HUES64 (cell line): Measurements from ENCODE around the gene THADA.
"Not testable (repeated sequence)": the region's sequence is repeated elsewhere in the genome, so short reads cannot be mapped to it uniquely, and the experiment has no call there.

Source experiments
- H3K27ac ChIP-seq: 2 replicates; pipeline ENCODE4 v1.7.0; 2013; ENCODE audit warnings: low read depth, low read length, inconsistent platforms
- H3K27me3 ChIP-seq: 2 replicates; pipeline ENCODE4 v1.6.1; 2013; ENCODE audit warnings: mild to moderate bottlenecking, low read length; ENCODE audit not compliant: insufficient read depth
- H3K36me3 ChIP-seq: 2 replicates; pipeline ENCODE4 v1.6.1; 2013; ENCODE audit warnings: mild to moderate bottlenecking, low read length; ENCODE audit not compliant: insufficient read depth
- H3K4me1 ChIP-seq: 2 replicates; pipeline ENCODE4 v1.6.1; 2013; ENCODE audit warnings: mild to moderate bottlenecking, low read length, moderate library complexity; ENCODE audit not compliant: insufficient read depth
- H3K4me3 ChIP-seq: 2 replicates; pipeline ENCODE4 v1.5.1; 2013; ENCODE audit warnings: mild to moderate bottlenecking, low read length, moderate library complexity
- H3K9ac ChIP-seq: 2 replicates; pipeline ENCODE4 v1.6.1; 2013; ENCODE audit warnings: mild to moderate bottlenecking, low read depth, low read length
- H3K9me3 ChIP-seq: 2 replicates; pipeline ENCODE4 v1.6.1; 2013; ENCODE audit warnings: low read depth, low read length; ENCODE audit not compliant: insufficient read depth
- WGBS: fragments of 150-250, 120-280 bp; methylation state at CpG from one replicate; pipeline ENCODE4 v1.1.7; 2013; ENCODE audit warnings: missing lambda C conversion rate; 5-methylcytosine and 5-hydroxymethylcytosine counted together

Gene THADA

GRCh38 chr2:43393918-43394317, 201.9 kb downstream of the THADA start:
- no peak overlapping the region for H3K4me3 ChIP-seq
- H3K27me3 ChIP-seq: no peaks in the 10 kb centered on the region
- no peaks in the 10 kb centered on the region for H3K4me1 ChIP-seq
- peaks cover 3% of the 10 kb centered on the region; the same call in 1 of the 2 replicates for H3K36me3 ChIP-seq
- H3K9me3 ChIP-seq: no peaks in the 10 kb centered on the region
- no peak overlapping the region for H3K27ac ChIP-seq
- no peak overlapping the region for H3K9ac ChIP-seq
- WGBS: 88% methylated on average over 2 of the region's 2 CpGs

GRCh38 chr2:43391878-43392215, 204.0 kb downstream of the THADA start:
- no peaks in the 10 kb centered on the region for H3K9me3 ChIP-seq
- H3K36me3 ChIP-seq: no peaks in the 10 kb centered on the region; the same call in 1 of the 2 replicates
- no peaks in the 10 kb centered on the region for H3K4me1 ChIP-seq
- H3K27me3 ChIP-seq: no peaks in the 10 kb centered on the region
- WGBS: 86% methylated on average over 4 of the region's 4 CpGs
- no peak overlapping the region for H3K27ac ChIP-seq
- H3K9ac ChIP-seq: no peak overlapping the region
- H3K4me3 ChIP-seq: no peak overlapping the region

GRCh38 chr2:43391201-43391877, 204.5 kb downstream of the THADA start:
- H3K27ac ChIP-seq: no peak overlapping the region
- H3K4me3 ChIP-seq: no peak overlapping the region
- H3K4me1 ChIP-seq: no peaks in the 10 kb centered on the region
- no peaks in the 10 kb centered on the region for H3K36me3 ChIP-seq
- H3K9me3 ChIP-seq: no peaks in the 10 kb centered on the region
- no peaks in the 10 kb centered on the region for H3K27me3 ChIP-seq
- WGBS: 81% methylated on average over 2 of the region's 2 CpGs
- no peak overlapping the region for H3K9ac ChIP-seq

- Histone ChIP-seq H3K27me3 (no peaks in the 10 kb centered on the region), H3K4me1 (no peaks in the 10 kb centered on the region), H3K36me3 (no peaks in the 10 kb centered on the region), H3K9me3 (no peaks in the 10 kb centered on the region), H3K27ac (no peak overlapping the region), H3K9ac (no peak overlapping the region), H3K4me3 (no peak overlapping the region)
- WGBS: 98% methylated on average over 6 of the region's 6 CpGs
Measured at GRCh38 chr2:43389581-43390466, 206.0 kb downstream of the THADA start.

GRCh38 chr2:43388371-43388770, 207.5 kb downstream of the THADA start:
- Histone ChIP-seq H3K27me3 (no peaks in the 10 kb centered on the region), H3K9ac (no peak overlapping the region), H3K27ac (no peak overlapping the region), H3K4me3 (no peak overlapping the region), H3K4me1 (no peaks in the 10 kb centered on the region), H3K9me3 (no peaks in the 10 kb centered on the region), H3K36me3 (no peaks in the 10 kb centered on the region)
- 87% methylated on average over 2 of the region's 2 CpGs for WGBS

GRCh38 chr2:43387092-43388062, 208.5 kb downstream of the THADA start:
- Histone ChIP-seq H3K4me3 (no peak overlapping the region), H3K27ac (no peak overlapping the region), H3K4me1 (no peaks in the 10 kb centered on the region), H3K9ac (no peak overlapping the region), H3K27me3 (no peaks in the 10 kb centered on the region), H3K9me3 (no peaks in the 10 kb centered on the region), H3K36me3 (no peaks in the 10 kb centered on the region)
- WGBS: 94% methylated on average over 5 of the region's 7 CpGs

- H3K9ac ChIP-seq, H3K4me3 ChIP-seq, H3K9me3 ChIP-seq, H3K27ac ChIP-seq, H3K36me3 ChIP-seq, H3K4me1 ChIP-seq, H3K27me3 ChIP-seq: not testable (repeated sequence)
- 92% methylated on average over 9 of the region's 9 CpGs for WGBS
Measured at GRCh38 chr2:43386679-43387078, 209.2 kb downstream of the THADA start.

GRCh38 chr2:43384143-43384542, 211.7 kb downstream of the THADA start:
- Histone ChIP-seq H3K9ac (no peak overlapping the region), H3K27me3 (no peaks in the 10 kb centered on the region), H3K9me3 (no peaks in the 10 kb centered on the region), H3K27ac (no peak overlapping the region), H3K36me3 (no peaks in the 10 kb centered on the region), H3K4me3 (no peak overlapping the region), H3K4me1 (no peaks in the 10 kb centered on the region)
- no CpG with 5 or more reads among the region's 1 CpG for WGBS

- WGBS: 79% methylated on average over 2 of the region's 2 CpGs
- H3K9ac ChIP-seq: no peak overlapping the region
Measured at GRCh38 chr2:43383533-43383932, 212.3 kb downstream of the THADA start.

GRCh38 chr2:43379494-43379893, 216.3 kb downstream of the THADA start:
- no peaks in the 10 kb centered on the region for H3K27me3 ChIP-seq
- no peaks in the 10 kb centered on the region for H3K9me3 ChIP-seq
- no peak overlapping the region for H3K4me3 ChIP-seq
- 96% methylated on average over 1 of the region's 1 CpG for WGBS
- no peaks in the 10 kb centered on the region for H3K36me3 ChIP-seq
- H3K27ac ChIP-seq: no peak overlapping the region
- no peak overlapping the region for H3K9ac ChIP-seq
- H3K4me1 ChIP-seq: peaks cover 17% of the 10 kb centered on the region; the same call in 1 of the 2 replicates

More at GRCh38 chr2:43383533-43383932, 212.3 kb downstream of the THADA start:
- Histone ChIP-seq H3K9me3 (no peaks in the 10 kb centered on the region), H3K27me3 (no peaks in the 10 kb centered on the region), H3K4me1 (no peaks in the 10 kb centered on the region), H3K4me3 (no peak overlapping the region), H3K27ac (no peak overlapping the region), H3K36me3 (no peaks in the 10 kb centered on the region)

GRCh38 chr2:43377327-43377726, 218.5 kb downstream of the THADA start:
- no peaks in the 10 kb centered on the region for H3K9me3 ChIP-seq
- no peak overlapping the region for H3K9ac ChIP-seq
- no peak overlapping the region for H3K27ac ChIP-seq
- H3K4me1 ChIP-seq: peaks cover 17% of the 10 kb centered on the region; the same call in 1 of the 2 replicates
- H3K27me3 ChIP-seq: no peaks in the 10 kb centered on the region
- 99% methylated on average over 3 of the region's 3 CpGs for WGBS
- H3K36me3 ChIP-seq: no peaks in the 10 kb centered on the region
- no peak overlapping the region for H3K4me3 ChIP-seq
